ENCODE results near the gene CNIH2. TPM values are rescaled to one million over a fixed set of nuclear protein-coding genes. Genes with fewer than 3 reads are reported as not detected.

CNIH2 gene
- total RNA-seq (2014; rRNA removed; shearing (Covaris generic); ENCODE audit: low replicate concordance), result not detected in 2 replicates

- Histone ChIP-seq H3K36me3 (peaks cover 25% of the 10 kb centered on the region), H3K4me3 (no peak within 1 kb of the TSS), H3K9me3 (no peaks in the 10 kb centered on the region), H3K27me3 (no peaks in the 10 kb centered on the region)
- no peak for DNase-seq
These were observed at the start of gene CNIH2 for GRCh38 chr11:66277471-66278362. Gene CNIH2, plus strand, starts transcription at chr11:66278175. Its CDS starts 282 bp downstream, at chr11:66278457.

- Histone ChIP-seq H3K4me3 (no peak overlapping the region), H3K27me3 (no peaks in the 10 kb centered on the region), H3K36me3 (no peaks in the 10 kb centered on the region; the same call in none of the 2 replicates), H3K9me3 (no peaks in the 10 kb centered on the region)
- no peak for DNase-seq
These were observed 49.5 kb upstream of the CNIH2 start for GRCh38 chr11:66228521-66228920.

- H3K36me3 ChIP-seq, result peaks cover 2% of the 10 kb centered on the region
These were observed 47.8 kb upstream of the CNIH2 start for GRCh38 chr11:66230156-66230555.

DNA sequence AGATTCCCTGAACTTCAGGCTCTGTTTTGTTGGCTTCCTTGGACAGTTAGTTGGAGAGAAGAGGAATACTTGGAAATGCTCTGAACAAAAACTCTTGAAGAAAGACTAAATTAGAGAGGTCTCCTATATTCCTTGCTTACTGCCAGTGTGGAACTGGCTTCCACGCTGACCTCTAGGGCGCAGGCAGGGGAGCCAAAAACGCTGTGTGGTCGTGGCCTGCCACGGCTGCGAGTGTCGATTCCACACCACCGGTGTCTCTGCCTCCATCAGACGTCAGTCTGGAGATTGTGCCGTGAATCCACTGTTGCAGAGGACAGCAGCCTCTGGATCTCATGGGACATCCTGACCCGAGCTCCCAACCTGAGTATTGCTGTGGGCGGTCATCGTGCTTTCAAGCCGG is 47.0 kb upstream of the CNIH2 start:
- H3K4me3 ChIP-seq, result no peak overlapping the region
- DNase-seq, result no peak
- H3K36me3 ChIP-seq, result peaks cover 2% of the 10 kb centered on the region; the same call in 1 of the 2 replicates
- no peaks in the 10 kb centered on the region for H3K9me3 ChIP-seq
- H3K27me3 ChIP-seq, result no peaks in the 10 kb centered on the region

More at GRCh38 chr11:66230156-66230555, 47.8 kb upstream of the CNIH2 start:
- DNase-seq, result no peak
- Histone ChIP-seq H3K4me3 (no peak overlapping the region), H3K27me3 (no peaks in the 10 kb centered on the region), H3K9me3 (no peaks in the 10 kb centered on the region)

- no peak for DNase-seq
These were observed 46.4 kb upstream of the CNIH2 start for GRCh38 chr11:66231561-66231960.

GRCh38 chr11:66232769-66233168 is 45.2 kb upstream of the CNIH2 start:
- no peak overlapping the region for H3K4me3 ChIP-seq
- DNase-seq, result no peak
- H3K36me3 ChIP-seq, result peaks cover 2% of the 10 kb centered on the region; the same call in 1 of the 2 replicates
- no peaks in the 10 kb centered on the region for H3K9me3 ChIP-seq
- H3K27me3 ChIP-seq, result no peaks in the 10 kb centered on the region

More at GRCh38 chr11:66231561-66231960, 46.4 kb upstream of the CNIH2 start:
- Histone ChIP-seq H3K9me3 (no peaks in the 10 kb centered on the region), H3K4me3 (no peak overlapping the region), H3K36me3 (peaks cover 2% of the 10 kb centered on the region; the same call in 1 of the 2 replicates), H3K27me3 (no peaks in the 10 kb centered on the region)

DNA sequence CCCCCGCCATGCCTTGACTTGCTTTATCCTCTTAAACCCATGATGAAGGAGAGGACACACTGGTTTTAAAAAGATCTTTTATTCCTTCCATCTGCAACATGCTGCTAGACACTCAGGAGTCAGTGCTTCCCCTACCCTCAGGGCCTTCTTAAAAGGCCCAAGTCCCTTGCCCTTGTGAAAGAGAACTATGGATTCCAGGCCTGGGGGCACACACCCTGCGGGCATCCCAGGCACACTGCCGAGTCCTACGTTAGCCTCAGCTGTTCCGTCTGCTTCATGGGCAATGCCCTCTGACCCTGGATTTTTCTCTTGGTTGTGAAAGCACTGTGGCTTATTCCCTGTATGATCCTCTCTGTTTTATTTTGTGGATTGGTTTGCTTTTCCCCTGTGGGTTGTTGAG is 44.7 kb upstream of the CNIH2 start:
- no peak for DNase-seq
- Histone ChIP-seq H3K4me3 (no peak overlapping the region), H3K9me3 (no peaks in the 10 kb centered on the region), H3K27me3 (no peaks in the 10 kb centered on the region), H3K36me3 (peaks cover 2% of the 10 kb centered on the region; the same call in 1 of the 2 replicates)

DNA sequence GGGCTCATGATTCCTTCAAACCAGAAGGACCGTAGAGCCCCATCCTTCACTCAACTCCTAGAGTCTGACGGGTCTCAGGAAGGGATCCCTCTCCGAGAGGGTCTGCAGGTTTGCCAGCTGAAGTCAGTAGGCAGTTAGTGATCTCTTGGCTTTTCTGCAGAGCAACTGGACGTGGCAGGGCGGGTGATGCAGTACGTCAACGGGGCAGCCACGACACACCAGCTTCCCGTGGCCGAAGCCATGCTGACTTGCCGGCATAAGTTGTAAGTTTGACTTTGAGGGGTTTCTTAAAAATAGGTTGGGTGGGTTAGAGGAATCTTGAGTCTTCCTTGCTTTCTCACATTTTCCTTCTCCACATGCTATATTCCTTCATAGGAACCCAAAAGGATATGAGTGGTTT is 42.8 kb upstream of the CNIH2 start:
- Histone ChIP-seq H3K36me3 (peaks cover 5% of the 10 kb centered on the region; the same call in 1 of the 2 replicates), H3K4me3 (no peak overlapping the region), H3K27me3 (no peaks in the 10 kb centered on the region), H3K9me3 (no peaks in the 10 kb centered on the region)
- DNase-seq, result no peak

- no peak for DNase-seq
These were observed 40.1 kb upstream of the CNIH2 start for GRCh38 chr11:66237867-66238266.

GRCh38 chr11:66238786-66239413 is 39.1 kb upstream of the CNIH2 start:
- H3K27me3 ChIP-seq, result no peaks in the 10 kb centered on the region
- peaks cover 5% of the 10 kb centered on the region; the same call in 1 of the 2 replicates for H3K36me3 ChIP-seq
- no peaks in the 10 kb centered on the region for H3K9me3 ChIP-seq
- no peak overlapping the region for H3K4me3 ChIP-seq
- DNase-seq, result no peak

More at GRCh38 chr11:66237867-66238266, 40.1 kb upstream of the CNIH2 start:
- Histone ChIP-seq H3K4me3 (no peak overlapping the region), H3K36me3 (peaks cover 5% of the 10 kb centered on the region; the same call in 1 of the 2 replicates), H3K27me3 (no peaks in the 10 kb centered on the region), H3K9me3 (no peaks in the 10 kb centered on the region)

GRCh38 chr11:66239511-66239910 is 38.5 kb upstream of the CNIH2 start:
- Histone ChIP-seq H3K9me3 (no peaks in the 10 kb centered on the region), H3K36me3 (peaks cover 4% of the 10 kb centered on the region; the same call in 1 of the 2 replicates), H3K4me3 (no peak overlapping the region), H3K27me3 (no peaks in the 10 kb centered on the region)
- DNase-seq, result no peak

GRCh38 chr11:66239998-66240780 is 37.8 kb upstream of the CNIH2 start:
- DNase-seq, result no peak
- no peak overlapping the region for H3K4me3 ChIP-seq
- no peaks in the 10 kb centered on the region for H3K27me3 ChIP-seq
- peaks cover 4% of the 10 kb centered on the region; the same call in 1 of the 2 replicates for H3K36me3 ChIP-seq
- no peaks in the 10 kb centered on the region for H3K9me3 ChIP-seq

GRCh38 chr11:66240781-66241136 is 37.2 kb upstream of the CNIH2 start:
- H3K4me3 ChIP-seq, result no peak overlapping the region
- no peaks in the 10 kb centered on the region for H3K9me3 ChIP-seq
- peaks cover 4% of the 10 kb centered on the region; the same call in 1 of the 2 replicates for H3K36me3 ChIP-seq
- no peaks in the 10 kb centered on the region for H3K27me3 ChIP-seq
- no peak for DNase-seq

- peaks cover 4% of the 10 kb centered on the region; the same call in 1 of the 2 replicates for H3K36me3 ChIP-seq
- no peaks in the 10 kb centered on the region for H3K27me3 ChIP-seq
- H3K9me3 ChIP-seq, result no peaks in the 10 kb centered on the region
- H3K4me3 ChIP-seq, result no peak overlapping the region
- no peak for DNase-seq
These were observed 35.7 kb upstream of the CNIH2 start for GRCh38 chr11:66242095-66242765.

GRCh38 chr11:66243782-66244535 is 34.0 kb upstream of the CNIH2 start:
- H3K27me3 ChIP-seq, result no peaks in the 10 kb centered on the region
- no peak overlapping the region for H3K4me3 ChIP-seq
- no peak for DNase-seq
- H3K36me3 ChIP-seq, result peaks cover 4% of the 10 kb centered on the region; the same call in 1 of the 2 replicates
- H3K9me3 ChIP-seq, result no peaks in the 10 kb centered on the region

Measured in MG63 (cell line).